GM12801 (cell line): Measurements from ENCODE around the gene SORCS1.

ENCODE experiments used
- TF ChIP-seq, protein P1 (sequence below): IDR thresholded peaks from one replicate; pipeline ENCODE4 v1.5.1; 2011; ENCODE audit warnings: control low read depth; ENCODE audit not compliant: insufficient read length; ENCODE audit errors: extremely low read depth

Gene SORCS1

DNA sequence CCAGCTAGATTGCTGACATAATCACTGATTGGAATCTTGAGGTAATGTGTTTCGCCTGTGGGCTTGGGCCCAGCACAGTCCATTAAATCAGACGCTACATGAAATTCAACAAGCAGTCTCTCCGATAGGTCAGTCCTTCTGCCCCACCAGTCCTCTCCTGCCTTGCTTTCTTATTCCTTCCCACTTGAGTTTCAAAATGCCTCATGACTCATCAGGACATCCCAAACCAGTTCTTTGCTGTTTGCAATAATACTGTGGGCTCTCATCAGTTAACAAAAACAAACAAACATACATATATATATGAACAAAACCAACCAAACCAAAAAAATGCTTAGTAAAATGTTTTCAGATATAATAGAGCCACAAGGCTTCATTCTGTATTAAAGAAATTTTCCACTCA, 599.0 kb downstream of the SORCS1 start:
- TF ChIP-seq, protein P1, sequence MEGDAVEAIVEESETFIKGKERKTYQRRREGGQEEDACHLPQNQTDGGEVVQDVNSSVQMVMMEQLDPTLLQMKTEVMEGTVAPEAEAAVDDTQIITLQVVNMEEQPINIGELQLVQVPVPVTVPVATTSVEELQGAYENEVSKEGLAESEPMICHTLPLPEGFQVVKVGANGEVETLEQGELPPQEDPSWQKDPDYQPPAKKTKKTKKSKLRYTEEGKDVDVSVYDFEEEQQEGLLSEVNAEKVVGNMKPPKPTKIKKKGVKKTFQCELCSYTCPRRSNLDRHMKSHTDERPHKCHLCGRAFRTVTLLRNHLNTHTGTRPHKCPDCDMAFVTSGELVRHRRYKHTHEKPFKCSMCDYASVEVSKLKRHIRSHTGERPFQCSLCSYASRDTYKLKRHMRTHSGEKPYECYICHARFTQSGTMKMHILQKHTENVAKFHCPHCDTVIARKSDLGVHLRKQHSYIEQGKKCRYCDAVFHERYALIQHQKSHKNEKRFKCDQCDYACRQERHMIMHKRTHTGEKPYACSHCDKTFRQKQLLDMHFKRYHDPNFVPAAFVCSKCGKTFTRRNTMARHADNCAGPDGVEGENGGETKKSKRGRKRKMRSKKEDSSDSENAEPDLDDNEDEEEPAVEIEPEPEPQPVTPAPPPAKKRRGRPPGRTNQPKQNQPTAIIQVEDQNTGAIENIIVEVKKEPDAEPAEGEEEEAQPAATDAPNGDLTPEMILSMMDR, result no peak

DNA sequence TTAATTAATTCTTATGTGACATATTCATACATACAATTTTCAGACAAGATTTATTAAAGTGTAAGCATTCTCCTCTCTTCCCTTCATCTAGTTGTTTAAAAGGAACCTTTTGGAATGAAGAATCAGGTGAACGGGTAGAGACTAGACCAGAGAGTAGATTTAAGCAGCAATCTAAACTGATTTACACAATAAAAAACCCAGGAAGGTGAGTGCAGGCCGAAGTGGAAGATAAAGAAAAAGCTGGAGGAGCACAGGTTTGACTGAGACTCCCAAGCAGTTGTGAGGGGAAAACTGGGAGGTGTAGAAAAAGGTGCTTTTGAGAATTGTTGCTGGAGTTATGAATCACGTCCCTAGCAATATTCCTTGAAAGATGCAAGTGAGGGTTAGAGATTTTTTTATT, 601.1 kb downstream of the SORCS1 start:
- TF ChIP-seq, protein P1, result no peak

DNA sequence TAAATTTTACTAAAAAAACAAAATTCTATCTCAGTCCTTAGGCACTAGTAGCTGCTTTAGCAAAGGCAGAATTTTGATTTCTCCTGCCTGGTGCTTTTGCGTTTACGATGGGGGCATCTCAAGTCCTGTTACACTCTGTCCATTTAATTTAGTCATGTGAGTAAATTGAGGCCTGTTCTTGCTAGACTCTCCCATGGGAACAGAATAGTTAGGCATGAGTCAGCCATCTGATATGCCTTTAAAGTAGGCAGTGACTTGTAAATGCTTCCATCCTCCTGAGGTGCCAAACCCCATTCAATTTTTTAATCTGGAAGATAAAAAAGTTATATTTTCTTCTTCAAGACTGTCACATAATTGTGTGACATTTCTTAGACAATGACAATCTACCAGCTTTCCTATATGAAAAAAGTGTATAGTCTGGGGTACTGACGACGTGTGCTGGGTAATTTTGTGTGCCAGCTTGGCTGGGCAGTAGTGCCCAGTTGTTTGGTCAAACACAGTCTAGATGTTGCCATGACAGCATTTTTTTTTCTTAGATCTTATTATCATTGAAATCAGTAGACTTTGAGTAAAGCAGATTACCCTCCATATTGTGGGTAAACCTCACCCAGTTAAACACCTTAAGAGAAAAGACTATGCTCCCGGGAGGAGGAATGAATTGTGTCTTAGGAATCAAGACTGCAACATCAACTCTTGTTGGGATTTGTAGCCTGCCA, 603.4 kb downstream of the SORCS1 start:
- TF ChIP-seq, protein P1, result no peak

DNA sequence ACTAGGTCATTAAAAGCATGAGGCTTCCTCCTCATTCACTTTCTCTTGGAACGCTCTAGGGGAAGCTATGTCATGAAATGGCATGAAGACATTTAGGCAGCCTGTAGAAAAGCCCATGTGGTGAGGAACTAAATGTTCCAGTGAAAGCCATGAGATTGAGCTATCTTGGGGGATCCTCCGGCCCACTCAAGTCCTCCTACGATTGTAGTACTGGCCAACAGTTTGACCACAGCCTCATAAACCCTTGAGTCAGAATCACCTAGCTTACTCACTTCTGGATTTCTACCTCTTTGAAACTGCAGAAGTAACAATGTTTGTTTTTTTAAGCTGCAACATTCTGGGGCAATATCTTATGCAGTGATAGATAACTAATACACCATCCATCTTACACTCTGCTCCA, 605.1 kb downstream of the SORCS1 start:
- TF ChIP-seq, protein P1, result no peak

DNA sequence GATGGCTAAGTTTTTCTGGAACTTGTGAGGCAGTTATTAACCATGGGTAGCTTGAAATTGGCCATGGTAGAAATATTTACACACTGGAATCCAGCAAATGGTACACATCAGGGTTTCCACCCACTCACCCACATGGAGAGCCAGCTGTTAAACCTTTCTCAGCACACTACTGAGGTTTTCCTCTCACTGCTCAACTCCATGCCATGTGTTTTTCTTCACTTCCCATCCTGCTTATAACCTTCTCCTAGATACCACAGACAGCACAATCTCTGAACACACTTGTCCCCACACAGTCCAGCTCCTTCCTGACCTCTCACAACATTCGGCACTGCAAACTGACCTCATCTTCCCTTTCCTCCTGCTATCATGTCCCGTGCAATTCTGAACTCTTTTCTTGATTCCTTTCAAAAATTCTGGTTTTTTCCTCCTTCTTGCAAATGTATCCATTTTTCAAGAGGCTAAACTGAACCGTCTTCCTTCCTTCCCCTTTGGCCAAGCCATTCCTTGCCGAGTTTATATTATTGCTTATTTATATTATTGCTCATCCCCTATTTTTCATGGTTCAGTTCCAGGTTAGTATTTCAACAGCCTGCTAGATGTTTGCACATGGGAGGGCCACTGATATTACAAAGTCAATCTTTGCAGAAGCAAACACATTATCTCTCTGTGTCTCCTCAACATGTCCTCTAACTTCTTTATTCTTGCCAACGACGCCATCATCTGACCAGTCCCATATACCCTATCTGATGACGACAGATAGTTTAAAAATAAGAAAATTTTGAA, 606.4 kb downstream of the SORCS1 start:
- TF ChIP-seq, protein P1, result no peak

DNA sequence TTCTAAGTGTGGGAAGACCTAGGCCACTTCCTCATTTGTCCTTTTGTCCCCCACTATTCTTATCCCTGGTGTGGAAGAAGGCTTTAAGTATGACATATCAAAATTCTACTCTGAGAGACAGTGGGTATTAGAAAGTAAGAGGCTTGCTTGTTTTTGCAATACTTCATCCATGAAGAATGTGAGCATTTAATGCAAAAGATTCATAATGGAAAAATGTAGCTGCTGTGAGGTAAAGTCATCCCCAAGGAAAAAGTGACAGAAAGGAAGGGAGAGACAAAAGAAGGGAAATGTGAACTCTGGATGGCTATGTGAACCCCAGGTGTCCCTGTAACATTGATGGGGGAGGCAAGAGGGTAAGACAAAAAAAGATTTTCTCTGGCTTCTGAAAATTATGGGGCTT, 607.5 kb downstream of the SORCS1 start:
- TF ChIP-seq, protein P1, result no peak

DNA sequence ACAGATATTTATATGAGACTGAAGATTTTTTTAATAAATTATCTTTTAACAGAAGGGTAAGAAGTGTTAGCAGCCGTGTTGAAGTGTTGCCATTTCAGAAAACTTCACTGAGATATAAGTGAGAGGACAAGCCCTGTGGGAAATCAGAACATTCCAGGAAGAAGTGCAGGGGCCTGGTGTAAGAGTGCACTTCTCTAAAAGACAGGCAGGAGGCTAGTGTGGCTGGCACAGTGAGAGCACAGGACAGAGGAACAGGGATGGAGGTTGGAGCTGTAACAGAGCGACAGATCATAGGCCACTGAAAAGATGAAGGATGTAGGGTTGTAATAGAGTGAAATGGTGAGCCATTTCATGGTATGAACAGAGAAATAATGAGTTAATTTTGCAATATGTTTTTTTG, 608.9 kb downstream of the SORCS1 start:
- TF ChIP-seq, protein P1, result no peak
